ENCODE results near the gene HOXA11.

Gene HOXA11

GRCh38 chr7:27185013-27185853 is at the start of gene HOXA11:
Gene HOXA11 (minus strand): TSS chr7:27185232. CDS start chr7:27185144, 88 bp downstream.
- Mint-ChIP-seq H3K27me3 (ENCODE audit: low read depth) (peaks cover 89% of the 10 kb centered on the region), H3K4me1 (ENCODE audit: low read depth) (peaks cover 24% of the 10 kb centered on the region), H3K27ac (peak within 1 kb of the TSS; percentile 75), H3K9me3 (peaks cover 3% of the 10 kb centered on the region), H3K4me3 (peak within 1 kb of the TSS; percentile 69), H3K36me3 (ENCODE audit: low read depth) (peaks cover 9% of the 10 kb centered on the region)
- no peak for DNase-seq (ENCODE audit: low spot score)

- H3K4me3 Mint-ChIP-seq = no peak overlapping the region
- H3K27ac Mint-ChIP-seq = no peak overlapping the region
- peaks cover 56% of the 10 kb centered on the region for H3K27me3 Mint-ChIP-seq (ENCODE audit: low read depth)
Observed at GRCh38 chr7:27229448-27229847, 44.4 kb upstream of the HOXA11 start.

DNA sequence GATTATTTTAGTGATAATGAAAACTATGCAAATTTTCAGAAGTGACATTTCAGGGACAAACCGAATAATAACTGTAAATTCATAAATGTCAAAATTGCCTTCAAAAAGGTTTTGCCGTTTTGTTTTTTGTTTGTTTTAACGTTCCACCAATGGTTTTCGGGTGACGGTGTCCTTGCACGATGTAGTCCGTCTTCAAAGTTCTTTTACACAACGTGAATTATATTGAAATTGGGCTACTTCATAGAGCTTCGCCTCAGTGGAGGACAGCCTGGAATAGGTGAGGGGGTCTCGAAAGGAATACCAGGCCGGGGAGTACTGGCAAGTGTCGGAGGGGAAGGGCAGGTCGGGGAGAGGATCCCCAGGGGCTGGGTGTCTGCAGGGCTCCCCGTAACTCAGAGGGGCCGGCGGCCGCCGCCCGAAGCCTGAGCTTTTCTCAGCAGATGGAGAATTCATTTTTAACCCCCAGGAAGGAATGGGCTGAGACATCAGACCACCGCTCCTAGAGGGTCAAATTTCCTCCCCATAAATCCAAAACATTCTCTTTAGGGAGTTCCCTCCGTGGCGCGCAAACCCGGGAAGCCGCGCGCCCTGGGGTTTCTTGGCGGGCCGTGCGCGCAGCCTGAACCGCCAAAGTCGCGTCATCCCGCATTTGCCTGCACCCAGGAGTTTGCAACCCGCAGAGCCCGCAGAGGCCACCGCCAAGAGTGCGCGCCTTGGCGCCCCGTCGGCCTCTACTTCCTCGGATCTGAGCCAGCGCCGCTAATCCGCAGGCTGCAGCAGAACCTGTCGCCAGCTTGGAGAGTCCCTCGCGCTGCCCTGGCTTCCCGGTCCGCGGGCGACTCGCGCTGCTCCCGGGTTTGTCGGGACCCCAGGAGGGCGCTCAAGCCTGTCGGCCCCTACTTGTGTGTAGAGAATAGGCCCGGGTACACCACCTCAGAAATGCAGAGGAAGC is 40.2 kb upstream of the HOXA11 start:
- Mint-ChIP-seq H3K9me3 (no peaks in the 10 kb centered on the region), H3K4me3 (no peak overlapping the region), H3K27me3 (ENCODE audit: low read depth) (peaks cover 76% of the 10 kb centered on the region), H3K36me3 (ENCODE audit: low read depth) (no peaks in the 10 kb centered on the region), H3K4me1 (ENCODE audit: low read depth) (no peaks in the 10 kb centered on the region), H3K27ac (no peak overlapping the region)
- DNase-seq (ENCODE audit: low spot score) = no peak

More at GRCh38 chr7:27229448-27229847, 44.4 kb upstream of the HOXA11 start:
- Mint-ChIP-seq H3K36me3 (ENCODE audit: low read depth) (no peaks in the 10 kb centered on the region), H3K4me1 (ENCODE audit: low read depth) (no peaks in the 10 kb centered on the region), H3K9me3 (no peaks in the 10 kb centered on the region)
- no peak for DNase-seq (ENCODE audit: low spot score)

DNA sequence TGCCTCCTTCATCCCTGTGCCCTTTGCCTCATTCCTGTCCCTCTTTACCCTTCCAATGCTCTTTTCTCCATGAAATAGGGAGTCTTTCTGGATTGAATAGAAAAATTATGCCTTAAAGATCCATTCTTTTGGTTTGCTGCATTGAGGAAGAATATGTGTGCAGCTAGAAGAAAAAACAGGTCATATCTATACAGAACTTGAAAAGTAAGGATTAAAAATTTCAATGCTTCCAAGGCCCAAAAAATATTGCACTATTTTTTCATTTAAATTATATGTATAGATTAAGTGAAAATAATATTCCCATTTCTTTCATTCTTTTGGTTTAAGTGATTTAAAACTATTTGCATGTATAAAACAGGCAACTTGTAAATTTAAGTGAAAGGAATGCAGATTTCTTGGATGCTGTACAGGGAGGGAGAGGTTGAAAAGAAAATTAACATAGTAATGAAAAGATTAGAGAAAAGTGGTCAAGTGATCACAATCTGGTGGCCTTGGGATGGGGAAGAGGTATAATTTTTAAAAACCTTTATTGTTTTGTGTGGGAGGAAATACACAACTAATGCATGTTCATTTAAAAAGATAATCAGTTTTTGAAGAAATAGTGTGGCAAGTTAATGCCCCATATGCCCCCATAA is 39.0 kb upstream of the HOXA11 start:
- no peaks in the 10 kb centered on the region for H3K4me1 Mint-ChIP-seq (ENCODE audit: low read depth)
- H3K36me3 Mint-ChIP-seq (ENCODE audit: low read depth) = no peaks in the 10 kb centered on the region
- H3K27ac Mint-ChIP-seq = no peak overlapping the region
- no peak overlapping the region for H3K4me3 Mint-ChIP-seq
- DNase-seq (ENCODE audit: low spot score) = no peak
- H3K9me3 Mint-ChIP-seq = no peaks in the 10 kb centered on the region
- peaks cover 81% of the 10 kb centered on the region for H3K27me3 Mint-ChIP-seq (ENCODE audit: low read depth)

- H3K27me3 Mint-ChIP-seq (ENCODE audit: low read depth) = peaks cover 81% of the 10 kb centered on the region
- no peak for DNase-seq (ENCODE audit: low spot score)
- no peaks in the 10 kb centered on the region for H3K36me3 Mint-ChIP-seq (ENCODE audit: low read depth)
- no peak overlapping the region for H3K27ac Mint-ChIP-seq
- H3K4me1 Mint-ChIP-seq (ENCODE audit: low read depth) = no peaks in the 10 kb centered on the region
- no peaks in the 10 kb centered on the region for H3K9me3 Mint-ChIP-seq
- H3K4me3 Mint-ChIP-seq = no peak overlapping the region
Observed at GRCh38 chr7:27221201-27221797, 36.3 kb upstream of the HOXA11 start.

GRCh38 chr7:27220440-27220955 is 35.5 kb upstream of the HOXA11 start:
- no peaks in the 10 kb centered on the region for H3K4me1 Mint-ChIP-seq (ENCODE audit: low read depth)
- no peak for DNase-seq (ENCODE audit: low spot score)
- no peaks in the 10 kb centered on the region for H3K9me3 Mint-ChIP-seq
- no peak overlapping the region for H3K4me3 Mint-ChIP-seq
- H3K27ac Mint-ChIP-seq = no peak overlapping the region
- no peaks in the 10 kb centered on the region for H3K36me3 Mint-ChIP-seq (ENCODE audit: low read depth)
- H3K27me3 Mint-ChIP-seq (ENCODE audit: low read depth) = peaks cover 83% of the 10 kb centered on the region

- DNase-seq (ENCODE audit: low spot score) = no peak
- H3K9me3 Mint-ChIP-seq = no peaks in the 10 kb centered on the region
- no peak overlapping the region for H3K27ac Mint-ChIP-seq
- H3K4me3 Mint-ChIP-seq = no peak overlapping the region
- H3K36me3 Mint-ChIP-seq (ENCODE audit: low read depth) = no peaks in the 10 kb centered on the region
- no peaks in the 10 kb centered on the region for H3K4me1 Mint-ChIP-seq (ENCODE audit: low read depth)
- H3K27me3 Mint-ChIP-seq (ENCODE audit: low read depth) = peaks cover 83% of the 10 kb centered on the region
Observed at GRCh38 chr7:27219821-27220220, 34.8 kb upstream of the HOXA11 start.

DNA sequence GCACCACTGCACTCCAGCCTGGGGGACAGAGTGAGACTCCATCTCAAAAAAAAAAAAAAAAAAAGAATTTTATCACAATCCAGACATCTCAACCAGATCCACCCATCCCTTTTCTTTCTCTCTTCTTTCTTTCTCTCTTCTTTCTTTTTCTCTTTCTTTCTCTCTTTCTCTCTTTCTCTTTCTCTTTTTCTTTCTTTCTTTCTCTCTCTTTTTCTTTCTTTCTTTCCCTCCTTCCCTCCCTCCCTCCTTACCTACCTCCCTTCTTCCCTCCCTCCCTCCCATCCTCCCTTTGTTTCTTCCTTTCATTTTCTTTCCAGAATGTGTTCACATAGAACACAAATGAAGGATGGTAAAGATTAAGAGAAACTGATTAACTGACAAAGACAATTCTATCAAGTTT is 32.9 kb upstream of the HOXA11 start:
- H3K27me3 Mint-ChIP-seq (ENCODE audit: low read depth) = peaks cover 85% of the 10 kb centered on the region
- H3K9me3 Mint-ChIP-seq = no peaks in the 10 kb centered on the region
- no peaks in the 10 kb centered on the region for H3K4me1 Mint-ChIP-seq (ENCODE audit: low read depth)
- no peak overlapping the region for H3K27ac Mint-ChIP-seq
- no peak overlapping the region for H3K4me3 Mint-ChIP-seq
- DNase-seq (ENCODE audit: low spot score) = no peak
- no peaks in the 10 kb centered on the region for H3K36me3 Mint-ChIP-seq (ENCODE audit: low read depth)

- Mint-ChIP-seq H3K9me3 (no peaks in the 10 kb centered on the region), H3K4me1 (ENCODE audit: low read depth) (peaks cover 4% of the 10 kb centered on the region), H3K27me3 (ENCODE audit: low read depth) (peaks cover 89% of the 10 kb centered on the region), H3K36me3 (ENCODE audit: low read depth) (no peaks in the 10 kb centered on the region), H3K4me3 (no peak overlapping the region), H3K27ac (no peak overlapping the region)
- no peak for DNase-seq (ENCODE audit: low spot score)
Observed at GRCh38 chr7:27215356-27215755, 30.3 kb upstream of the HOXA11 start.

GRCh38 chr7:27214239-27214950 is 29.4 kb upstream of the HOXA11 start:
- H3K4me1 Mint-ChIP-seq (ENCODE audit: low read depth) = peaks cover 6% of the 10 kb centered on the region
- DNase-seq (ENCODE audit: low spot score) = no peak
- H3K4me3 Mint-ChIP-seq = no peak overlapping the region
- H3K9me3 Mint-ChIP-seq = no peaks in the 10 kb centered on the region
- H3K36me3 Mint-ChIP-seq (ENCODE audit: low read depth) = no peaks in the 10 kb centered on the region
- no peak overlapping the region for H3K27ac Mint-ChIP-seq
- peaks cover 90% of the 10 kb centered on the region for H3K27me3 Mint-ChIP-seq (ENCODE audit: low read depth)

GRCh38 chr7:27213433-27214238 is 28.6 kb upstream of the HOXA11 start:
- peaks cover 92% of the 10 kb centered on the region for H3K27me3 Mint-ChIP-seq (ENCODE audit: low read depth)
- no peaks in the 10 kb centered on the region for H3K9me3 Mint-ChIP-seq
- no peak overlapping the region for H3K4me3 Mint-ChIP-seq
- no peaks in the 10 kb centered on the region for H3K36me3 Mint-ChIP-seq (ENCODE audit: low read depth)
- DNase-seq (ENCODE audit: low spot score) = no peak
- H3K4me1 Mint-ChIP-seq (ENCODE audit: low read depth) = peaks cover 6% of the 10 kb centered on the region
- H3K27ac Mint-ChIP-seq = no peak overlapping the region

Data from T-helper 2 cell treated with Interferon-gamma antibody and Interleukin-4, amounts not matched to agents 5 μg/mL and 100 μg/mL, for 36 hours (primary cell).